ENCODE data around the gene HPS4.
"Not testable (repeated sequence)": the region's sequence is repeated elsewhere in the genome, so short reads cannot be mapped to it uniquely, and the experiment has no call there.

HPS4 gene

DNA sequence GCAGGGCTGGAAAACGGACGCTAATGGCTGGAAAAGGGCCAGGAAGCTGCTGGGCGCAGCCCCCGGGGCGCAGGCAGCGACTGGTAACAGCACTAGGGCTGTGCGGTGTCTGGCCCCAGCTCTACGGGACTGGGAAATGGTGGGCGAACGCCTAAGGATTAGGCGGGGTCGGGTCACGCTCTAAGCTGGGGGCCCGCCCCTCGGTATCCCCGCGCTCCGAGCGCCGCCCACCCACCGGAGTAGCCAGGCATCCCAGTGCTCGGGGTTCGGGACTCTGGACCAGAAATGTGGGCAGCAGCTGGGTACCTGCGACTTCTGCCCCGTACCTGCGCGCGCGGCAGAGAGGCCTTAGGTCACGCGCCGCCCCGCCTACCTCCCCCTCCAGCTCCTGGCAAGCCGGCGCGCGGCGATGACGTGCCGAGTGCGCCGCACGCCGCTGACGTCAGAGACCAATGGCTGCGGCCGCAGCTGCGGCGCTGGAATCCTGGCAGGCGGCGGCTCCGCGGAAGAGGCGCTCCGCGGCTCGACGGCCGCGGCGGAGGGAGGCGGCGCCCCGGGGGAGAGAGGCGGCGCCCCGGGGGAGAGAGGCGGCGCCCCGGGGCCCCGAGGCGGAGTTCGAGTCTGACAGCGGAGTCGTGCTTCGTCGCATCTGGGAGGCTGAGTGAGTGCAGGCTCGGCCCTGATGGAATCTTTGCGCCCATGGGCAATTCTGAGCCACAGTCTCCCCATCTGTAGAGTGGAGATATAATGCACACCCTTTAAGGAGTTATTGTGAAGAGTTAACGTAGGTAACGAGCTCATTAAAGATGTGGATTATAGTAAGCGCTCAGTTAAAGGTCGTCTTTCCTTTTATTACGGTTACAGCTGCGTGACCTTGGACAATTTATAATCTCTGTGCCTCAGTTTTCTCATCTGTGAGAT lies at the start of gene HPS4, which contains the start of gene SRRD:
HPS4 (minus strand) TSS at position 345 of the 921 bp plus-strand sequence. CDS start 2,021 bp downstream, outside the sequence.
SRRD (plus strand) TSS at position 439 of the 921 bp plus-strand sequence; CDS start at position 453, 14 bp downstream.
- Mint-ChIP-seq H3K4me1 (peaks cover 67% of the 10 kb centered on the region), H3K27ac (peak within 1 kb of the TSS; percentile 88 to 98 (median 98))

DNA sequence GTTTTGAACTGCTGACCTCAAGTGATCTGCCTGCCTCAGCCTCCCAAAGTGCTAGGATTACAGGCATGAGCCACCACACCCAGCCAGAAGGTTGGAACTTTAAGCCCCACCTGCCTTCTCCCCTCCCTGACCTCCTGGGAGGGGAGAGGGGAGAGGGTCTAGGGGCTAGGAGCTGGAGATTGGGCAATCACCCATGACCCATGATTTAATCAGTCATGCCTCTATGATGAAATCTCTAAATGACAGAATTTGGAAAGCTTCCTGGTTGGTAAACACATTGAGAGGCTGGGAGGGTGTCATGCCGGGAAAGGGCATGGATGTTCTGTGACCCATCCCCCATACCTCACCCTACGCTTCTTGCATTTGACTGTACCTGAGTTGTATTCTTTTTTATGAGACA lies 45.8 kb upstream of the HPS4 start:
- peaks cover 20% of the 10 kb centered on the region for H3K36me3 Mint-ChIP-seq (ENCODE audit: low read depth)
- TF ChIP-seq, protein P1, sequence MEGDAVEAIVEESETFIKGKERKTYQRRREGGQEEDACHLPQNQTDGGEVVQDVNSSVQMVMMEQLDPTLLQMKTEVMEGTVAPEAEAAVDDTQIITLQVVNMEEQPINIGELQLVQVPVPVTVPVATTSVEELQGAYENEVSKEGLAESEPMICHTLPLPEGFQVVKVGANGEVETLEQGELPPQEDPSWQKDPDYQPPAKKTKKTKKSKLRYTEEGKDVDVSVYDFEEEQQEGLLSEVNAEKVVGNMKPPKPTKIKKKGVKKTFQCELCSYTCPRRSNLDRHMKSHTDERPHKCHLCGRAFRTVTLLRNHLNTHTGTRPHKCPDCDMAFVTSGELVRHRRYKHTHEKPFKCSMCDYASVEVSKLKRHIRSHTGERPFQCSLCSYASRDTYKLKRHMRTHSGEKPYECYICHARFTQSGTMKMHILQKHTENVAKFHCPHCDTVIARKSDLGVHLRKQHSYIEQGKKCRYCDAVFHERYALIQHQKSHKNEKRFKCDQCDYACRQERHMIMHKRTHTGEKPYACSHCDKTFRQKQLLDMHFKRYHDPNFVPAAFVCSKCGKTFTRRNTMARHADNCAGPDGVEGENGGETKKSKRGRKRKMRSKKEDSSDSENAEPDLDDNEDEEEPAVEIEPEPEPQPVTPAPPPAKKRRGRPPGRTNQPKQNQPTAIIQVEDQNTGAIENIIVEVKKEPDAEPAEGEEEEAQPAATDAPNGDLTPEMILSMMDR (IDR thresholded peaks at IDR 0.05; ENCODE audit: unreplicated experiment in 3 of 3): no peak
- H3K4me1 Mint-ChIP-seq: no peaks in the 10 kb centered on the region
- no peak overlapping the region for H3K27ac Mint-ChIP-seq
- H3K9me3 Mint-ChIP-seq: no peaks in the 10 kb centered on the region
- H3K27me3 Mint-ChIP-seq (ENCODE audit: low read depth): no peaks in the 10 kb centered on the region
- H3K4me3 Mint-ChIP-seq: no peak overlapping the region

More for the DNA sequence above, at the start of gene HPS4, which contains the start of gene SRRD:
- TF ChIP-seq, protein P1 (IDR thresholded peaks at IDR 0.05; ENCODE audit: unreplicated experiment in 3 of 3): no peak
- H3K27me3 Mint-ChIP-seq (ENCODE audit: low read depth): no peaks in the 10 kb centered on the region
- peaks cover 14% of the 10 kb centered on the region for H3K36me3 Mint-ChIP-seq (ENCODE audit: low read depth)
- peak within 1 kb of the TSS; percentile 90 to 97 (median 95) for H3K4me3 Mint-ChIP-seq
- H3K9me3 Mint-ChIP-seq: no peaks in the 10 kb centered on the region

DNA sequence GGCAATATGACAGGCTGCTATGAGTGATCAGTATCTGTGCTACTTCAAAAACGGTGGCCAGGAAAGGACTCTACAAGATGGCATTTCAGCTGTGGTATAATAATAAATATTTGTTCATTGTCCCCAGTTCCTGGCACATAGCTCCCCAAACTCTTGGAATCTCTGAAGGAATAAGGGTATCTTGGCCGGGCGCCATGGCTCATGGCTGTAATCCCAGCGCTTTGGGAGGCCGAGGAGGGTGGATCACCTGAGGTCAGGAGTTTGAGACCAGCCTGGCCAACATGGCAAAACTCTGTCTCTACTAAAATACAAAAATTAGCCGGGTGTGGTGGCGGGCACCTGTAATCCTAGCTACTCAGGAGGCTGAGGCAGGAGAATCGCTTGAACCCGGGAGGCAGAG lies 44.9 kb upstream of the HPS4 start:
- peaks cover 20% of the 10 kb centered on the region for H3K36me3 Mint-ChIP-seq (ENCODE audit: low read depth)
- not testable (repeated sequence) for H3K27ac Mint-ChIP-seq; H3K4me3 Mint-ChIP-seq; H3K4me1 Mint-ChIP-seq; H3K9me3 Mint-ChIP-seq; H3K27me3 Mint-ChIP-seq (ENCODE audit: low read depth)

DNA sequence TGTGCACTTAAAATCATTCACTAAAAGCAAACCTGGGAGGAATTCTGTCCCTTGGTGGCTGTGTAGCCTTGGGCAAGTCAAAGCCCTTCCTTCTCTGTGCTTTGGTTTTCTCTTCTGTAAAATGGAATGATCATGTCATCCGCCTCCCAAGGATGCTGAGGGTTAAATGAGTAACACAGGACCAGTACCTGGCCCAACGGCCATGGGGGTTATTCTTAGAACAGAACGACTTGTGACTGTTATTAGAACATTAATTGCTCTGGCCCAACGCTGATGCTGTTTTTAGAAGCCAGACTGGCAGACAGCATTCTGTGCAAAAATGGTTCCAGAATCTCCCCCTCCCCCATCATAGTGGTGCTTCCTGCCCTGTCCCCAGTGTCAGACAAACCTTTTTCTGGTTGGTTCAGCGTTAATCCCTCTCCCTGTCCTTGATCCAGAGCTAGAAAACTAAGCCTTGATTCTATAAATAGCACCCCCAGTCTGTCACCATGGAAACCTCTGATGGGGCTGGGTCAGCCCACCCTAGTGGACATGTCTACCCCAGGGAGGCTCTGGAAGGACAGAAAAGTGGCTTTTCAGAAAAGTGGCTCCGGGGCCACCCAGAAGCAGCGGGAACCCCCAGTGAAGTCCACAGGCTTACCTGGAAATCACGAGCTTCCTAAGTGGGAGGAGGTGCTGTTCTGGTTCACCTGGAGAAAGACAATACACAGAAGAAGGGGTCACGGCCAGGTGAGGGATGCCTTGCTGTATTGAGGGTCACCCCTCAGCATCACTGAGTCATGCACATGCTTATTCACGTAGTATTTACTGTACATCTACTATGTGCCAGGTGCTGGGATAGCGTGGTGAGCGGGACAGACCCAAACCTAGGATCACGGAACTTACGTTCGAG lies 44.2 kb upstream of the HPS4 start:
- Mint-ChIP-seq H3K27me3 (ENCODE audit: low read depth) (no peaks in the 10 kb centered on the region), H3K9me3 (no peaks in the 10 kb centered on the region), H3K4me3 (no peak overlapping the region), H3K4me1 (no peaks in the 10 kb centered on the region), H3K36me3 (ENCODE audit: low read depth) (peaks cover 20% of the 10 kb centered on the region), H3K27ac (peak overlapping the region in 1 of 3 experiments; percentile 17)
- TF ChIP-seq, protein P1 (IDR thresholded peaks at IDR 0.05; ENCODE audit: unreplicated experiment in 3 of 3): no peak

DNA sequence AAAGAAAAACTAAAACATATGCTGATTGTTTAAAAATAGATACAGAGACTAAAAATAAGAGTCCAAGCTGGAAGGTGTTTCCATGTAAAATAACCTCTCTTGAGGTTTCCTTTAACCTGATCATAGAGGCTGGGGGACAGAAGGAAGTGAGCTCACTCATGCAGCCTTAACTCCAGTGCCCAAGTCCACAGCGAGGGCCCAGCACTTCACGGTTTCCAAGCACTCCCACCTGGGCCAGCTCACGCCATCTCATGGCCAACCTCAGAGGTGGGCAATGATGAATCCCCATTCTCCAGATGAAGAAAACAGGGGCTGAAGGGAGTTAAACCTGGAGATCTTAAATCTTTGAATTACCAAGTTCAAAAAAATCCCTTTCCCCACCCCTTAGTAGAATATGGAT lies 43.6 kb upstream of the HPS4 start:
- Mint-ChIP-seq H3K36me3 (ENCODE audit: low read depth) (peaks cover 20% of the 10 kb centered on the region), H3K4me3 (no peak overlapping the region)

More for the DNA sequence above, 43.6 kb upstream of the HPS4 start:
- TF ChIP-seq, protein P1 (IDR thresholded peaks at IDR 0.05; ENCODE audit: unreplicated experiment in 3 of 3): no peak
- Mint-ChIP-seq H3K27ac (no peak overlapping the region), H3K4me1 (no peaks in the 10 kb centered on the region), H3K27me3 (ENCODE audit: low read depth) (no peaks in the 10 kb centered on the region), H3K9me3 (no peaks in the 10 kb centered on the region)

All from nephron (organoid).